Measurements from ENCODE around the gene KRTAP5-1.

Gene KRTAP5-1

DNA sequence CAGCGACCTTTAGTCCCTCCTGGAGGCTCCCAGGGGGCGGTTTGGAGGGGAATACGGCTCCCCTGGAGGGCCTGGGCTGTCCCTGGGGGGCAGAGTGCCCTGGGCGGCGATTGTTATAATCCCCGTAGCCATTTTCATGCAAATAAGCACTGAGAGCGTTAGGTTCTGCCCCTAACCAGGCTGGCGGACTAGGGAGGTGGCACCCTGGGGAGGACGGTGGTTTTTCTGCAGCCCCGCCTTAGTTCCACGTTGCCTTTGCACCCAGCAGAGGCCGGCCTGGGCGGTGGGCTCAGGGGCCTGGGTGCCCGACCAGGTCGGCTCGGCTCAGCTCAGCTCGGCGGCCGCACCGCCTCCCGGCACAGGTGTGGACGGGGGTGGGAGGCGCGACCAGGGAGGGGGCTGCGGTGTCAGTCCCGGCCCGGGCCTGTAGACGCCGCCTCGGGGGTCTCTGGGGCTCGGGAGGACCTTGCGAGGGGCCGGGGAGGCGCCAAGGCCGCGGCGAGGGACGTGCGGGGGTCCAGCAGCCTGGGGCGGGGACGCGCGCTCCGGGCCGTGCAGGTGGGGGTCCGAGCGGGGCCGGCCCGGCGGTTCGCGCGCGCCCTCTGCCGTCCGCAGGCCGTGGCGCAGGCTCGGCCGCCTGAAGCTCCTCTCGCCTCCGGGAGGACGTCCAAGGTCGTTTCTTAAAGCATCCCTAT is 10.7 kb downstream of the KRTAP5-1 start:
- TF ChIP-seq, protein P1, sequence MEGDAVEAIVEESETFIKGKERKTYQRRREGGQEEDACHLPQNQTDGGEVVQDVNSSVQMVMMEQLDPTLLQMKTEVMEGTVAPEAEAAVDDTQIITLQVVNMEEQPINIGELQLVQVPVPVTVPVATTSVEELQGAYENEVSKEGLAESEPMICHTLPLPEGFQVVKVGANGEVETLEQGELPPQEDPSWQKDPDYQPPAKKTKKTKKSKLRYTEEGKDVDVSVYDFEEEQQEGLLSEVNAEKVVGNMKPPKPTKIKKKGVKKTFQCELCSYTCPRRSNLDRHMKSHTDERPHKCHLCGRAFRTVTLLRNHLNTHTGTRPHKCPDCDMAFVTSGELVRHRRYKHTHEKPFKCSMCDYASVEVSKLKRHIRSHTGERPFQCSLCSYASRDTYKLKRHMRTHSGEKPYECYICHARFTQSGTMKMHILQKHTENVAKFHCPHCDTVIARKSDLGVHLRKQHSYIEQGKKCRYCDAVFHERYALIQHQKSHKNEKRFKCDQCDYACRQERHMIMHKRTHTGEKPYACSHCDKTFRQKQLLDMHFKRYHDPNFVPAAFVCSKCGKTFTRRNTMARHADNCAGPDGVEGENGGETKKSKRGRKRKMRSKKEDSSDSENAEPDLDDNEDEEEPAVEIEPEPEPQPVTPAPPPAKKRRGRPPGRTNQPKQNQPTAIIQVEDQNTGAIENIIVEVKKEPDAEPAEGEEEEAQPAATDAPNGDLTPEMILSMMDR (IDR thresholded peaks at IDR 0.05; ENCODE audit: borderline replicate concordance, control extremely low read depth, extremely low read depth, insufficient read depth, missing control alignments): peak; percentile 97
- in situ Hi-C loops (cut with MboI; ENCODE audit: low sequenced_read_pairs, unreplicated experiment): no loop called here
- DNase-seq (ENCODE audit: low spot score): peak; percentile 82

DNA sequence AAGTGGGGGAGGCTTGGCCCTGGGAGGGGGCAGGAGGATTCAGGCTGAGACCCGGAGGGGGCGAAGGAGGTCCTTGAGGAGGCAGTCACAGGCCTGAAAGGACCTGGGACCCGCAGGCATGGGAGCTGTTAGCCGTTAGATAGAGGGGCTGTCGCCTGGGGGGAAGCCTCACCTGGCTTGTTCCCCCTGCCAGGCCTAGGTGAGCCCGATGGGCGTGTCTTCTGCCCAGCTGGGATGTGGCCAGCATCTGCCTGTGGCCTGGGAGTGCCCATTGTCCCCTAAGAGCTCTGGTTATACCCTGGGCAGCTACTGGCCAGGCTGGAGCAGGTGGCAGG is 11.2 kb downstream of the KRTAP5-1 start:
- TF ChIP-seq, protein P1 (IDR thresholded peaks at IDR 0.05; ENCODE audit: borderline replicate concordance, control extremely low read depth, extremely low read depth, insufficient read depth, missing control alignments): no peak
- in situ Hi-C loops (cut with MboI; ENCODE audit: low sequenced_read_pairs, unreplicated experiment): no loop called here
- DNase-seq (ENCODE audit: low spot score): peak; percentile 41

DNA sequence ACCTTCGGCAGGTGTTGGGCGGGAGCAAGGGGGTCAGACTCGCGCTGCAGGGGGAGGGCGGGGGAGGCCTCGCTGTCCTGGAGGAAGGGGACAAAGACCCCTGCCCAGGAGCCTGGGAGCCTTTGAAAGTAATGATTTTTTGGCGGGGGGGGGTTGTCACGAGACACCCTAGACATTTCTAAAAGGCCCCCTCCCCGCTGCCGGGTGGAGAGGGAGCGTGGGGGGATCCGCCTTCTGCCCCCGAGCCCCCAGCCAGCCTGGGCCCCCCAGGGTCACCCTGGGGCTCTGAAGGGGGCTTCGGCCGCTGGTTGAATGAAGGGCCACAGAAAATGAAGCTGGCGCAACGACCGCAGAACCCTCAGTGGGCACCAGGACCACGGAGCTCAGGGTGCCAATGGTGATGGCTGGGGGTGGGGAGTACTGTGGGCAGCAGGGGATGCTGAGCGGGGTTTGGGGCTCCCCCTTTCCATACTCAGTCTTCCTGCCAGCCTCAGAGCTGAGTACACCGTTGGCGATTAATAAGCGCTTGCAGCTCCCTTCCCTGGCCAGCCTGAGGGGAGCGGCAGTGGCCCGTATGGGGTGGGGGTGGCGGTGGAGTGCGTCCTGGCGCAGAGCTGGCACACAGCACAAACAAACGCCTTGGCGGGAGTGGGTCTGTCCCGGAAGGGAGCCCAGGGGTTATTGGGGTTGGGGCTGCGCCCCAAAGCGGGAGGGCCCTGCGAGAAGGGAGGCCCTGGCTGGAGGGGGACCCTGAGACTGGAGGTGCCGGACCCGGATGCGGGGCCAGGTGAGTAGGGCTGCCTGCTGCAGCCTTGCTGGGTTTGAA is 11.8 kb downstream of the KRTAP5-1 start:
- in situ Hi-C loops (cut with MboI; ENCODE audit: low sequenced_read_pairs, unreplicated experiment): no loop called here
- DNase-seq (ENCODE audit: low spot score): peak; percentile 24
- TF ChIP-seq, protein P1 (IDR thresholded peaks at IDR 0.05; ENCODE audit: borderline replicate concordance, control extremely low read depth, extremely low read depth, insufficient read depth, missing control alignments): no peak

DNA sequence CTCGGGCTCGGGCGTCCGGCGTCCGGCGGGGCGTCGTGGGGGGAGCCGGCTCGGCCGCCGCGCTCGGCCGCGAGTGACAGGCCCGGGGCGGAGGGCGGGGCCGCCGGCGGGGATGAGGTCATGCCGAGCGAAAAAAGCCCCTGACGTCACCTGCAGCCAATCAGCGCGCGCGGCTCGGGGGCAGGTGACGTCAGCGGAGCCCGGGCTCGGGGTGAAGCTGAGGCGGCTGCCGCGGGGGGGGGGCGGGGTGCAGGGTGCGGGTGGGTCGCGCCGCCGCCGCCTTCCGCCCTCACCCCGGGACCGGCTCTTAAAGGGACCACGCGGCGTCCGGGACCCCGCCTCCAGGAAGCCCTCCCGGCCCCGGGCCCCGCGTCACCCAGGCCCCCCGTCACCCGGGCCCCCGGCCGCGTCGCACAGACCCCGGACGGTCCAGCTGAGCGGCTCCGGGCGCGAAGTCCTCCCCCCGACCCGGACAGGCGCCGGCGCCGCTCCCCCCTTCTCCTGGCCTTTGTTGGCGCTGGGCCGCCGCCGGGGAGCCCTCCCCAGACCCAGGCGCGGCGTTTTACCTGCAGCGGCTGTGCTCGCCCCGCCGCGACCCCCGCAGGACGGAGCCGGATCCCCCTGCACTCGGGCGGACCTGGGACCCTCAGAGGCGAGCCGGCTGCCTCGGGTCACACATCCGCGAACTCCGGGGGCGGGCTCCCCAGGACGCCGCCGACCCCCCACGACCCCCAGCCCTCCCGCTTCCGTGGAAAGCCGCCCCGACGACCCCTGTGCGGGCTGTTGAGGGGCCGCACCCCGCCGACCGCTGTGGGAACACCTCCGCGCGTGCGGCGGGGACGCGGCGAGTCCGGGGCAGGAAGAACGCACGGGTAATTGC is 12.6 kb downstream of the KRTAP5-1 start, which contains the start of gene DUSP8:
DUSP8 (minus strand) TSS at position 75 of the 880 bp plus-strand sequence. CDS start 6,445 bp downstream, outside the sequence.
- TF ChIP-seq, protein P1 (IDR thresholded peaks at IDR 0.05; ENCODE audit: borderline replicate concordance, control extremely low read depth, extremely low read depth, insufficient read depth, missing control alignments): no peak
- DNase-seq (ENCODE audit: low spot score): peak; percentile 97
- in situ Hi-C loops (cut with MboI; ENCODE audit: low sequenced_read_pairs, unreplicated experiment): no loop called here

DNA sequence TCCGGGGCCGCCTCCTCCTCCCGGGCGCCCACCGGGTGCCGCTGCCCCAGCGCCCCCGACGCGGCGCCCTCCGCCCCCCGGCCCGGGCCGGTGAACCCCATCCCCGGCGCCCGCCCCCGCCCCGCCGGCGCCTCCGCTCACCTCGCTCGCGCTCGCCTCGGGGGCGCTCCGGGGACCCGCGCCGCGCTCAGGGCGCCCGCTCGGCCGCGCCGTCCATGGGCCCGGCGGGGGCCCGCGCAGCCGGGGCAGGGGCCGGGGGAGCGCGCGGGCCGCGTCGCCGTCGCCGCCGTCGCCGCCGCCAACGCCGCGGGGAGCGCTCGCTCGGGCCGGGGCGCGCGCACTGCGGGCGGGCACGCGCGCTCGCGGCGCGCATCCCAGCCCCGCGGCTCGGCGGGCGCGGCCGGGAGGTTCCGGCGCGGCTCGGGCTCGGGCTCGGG is 13.3 kb downstream of the KRTAP5-1 start:
- in situ Hi-C loops (cut with MboI; ENCODE audit: low sequenced_read_pairs, unreplicated experiment): no loop called here
- no peak for DNase-seq (ENCODE audit: low spot score)

More for the DNA sequence above, 13.3 kb downstream of the KRTAP5-1 start:
- TF ChIP-seq, protein P1 (IDR thresholded peaks at IDR 0.05; ENCODE audit: borderline replicate concordance, control extremely low read depth, extremely low read depth, insufficient read depth, missing control alignments): no peak
